Measurements from ENCODE around the gene PSMD11.

The PSMD11 gene

DNA sequence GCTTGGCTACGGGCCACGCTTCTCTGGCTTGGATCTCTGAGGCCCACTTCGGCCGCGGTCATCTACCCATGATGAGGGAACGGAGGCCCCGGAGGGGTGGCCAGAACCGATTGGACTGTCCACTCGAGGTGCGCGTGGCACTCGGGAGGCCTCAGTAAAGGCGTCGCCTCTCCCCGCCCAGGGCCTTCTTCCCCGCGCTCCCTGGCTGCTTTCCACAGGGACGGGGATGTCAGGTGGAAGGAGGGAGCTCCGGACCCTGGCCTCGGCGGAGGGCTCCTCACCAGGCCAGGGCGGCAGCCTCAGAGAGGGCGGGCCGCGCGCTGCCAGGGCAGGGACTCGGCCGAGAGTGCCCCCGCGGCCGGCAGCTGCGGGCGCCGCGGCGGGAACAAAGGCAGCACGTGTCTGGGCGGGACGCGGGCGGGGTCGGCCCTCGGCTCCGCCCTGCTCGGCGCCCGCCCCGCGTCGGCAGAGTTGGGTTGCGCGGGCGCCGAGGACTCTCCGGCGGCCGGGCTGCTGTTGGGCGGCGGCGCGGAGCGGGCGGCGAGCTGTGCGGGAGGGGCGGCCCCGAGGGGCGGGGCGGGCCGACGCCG, 41.9 kb downstream of the PSMD11 start:
- peak; percentile 74 for ATAC-seq

DNA sequence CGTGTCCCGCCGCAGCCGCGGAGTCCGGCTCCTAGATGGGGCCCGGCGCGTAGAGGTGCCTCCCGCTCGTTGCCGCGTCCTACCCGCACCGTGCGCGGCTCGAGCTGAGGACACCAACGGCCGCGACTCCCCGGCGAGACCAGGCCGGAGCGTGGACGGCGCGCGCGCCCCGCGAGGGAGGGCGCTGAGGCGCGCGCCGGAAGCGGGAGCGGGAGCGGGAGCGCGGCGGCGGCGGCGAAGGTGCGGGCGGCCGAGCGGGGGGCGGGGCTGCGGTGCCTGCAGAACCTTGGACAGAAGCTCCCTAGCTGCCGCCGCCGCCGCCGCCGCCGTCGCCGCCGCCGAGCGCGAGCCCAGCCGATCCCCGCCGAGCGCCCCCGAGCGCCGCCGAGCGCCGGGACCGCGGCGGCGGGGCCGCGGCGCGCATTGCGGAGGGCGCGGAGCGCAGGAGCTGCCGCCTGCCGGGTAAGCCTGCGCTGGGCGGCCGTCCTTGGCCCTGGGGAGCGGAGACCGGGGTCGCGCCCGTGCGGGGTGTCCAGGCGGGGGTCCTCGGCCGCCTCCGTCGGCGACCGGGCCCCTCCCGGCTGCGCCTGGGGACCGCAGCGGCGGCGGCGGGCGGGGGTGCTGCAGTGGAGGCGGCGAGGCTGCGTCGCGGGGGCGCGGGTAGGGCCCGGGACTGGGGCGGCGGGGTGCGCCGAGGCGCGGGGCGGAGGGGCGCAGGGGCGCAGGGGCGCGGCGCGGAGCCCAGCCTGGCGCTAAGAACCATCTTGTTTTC, 42.6 kb downstream of the PSMD11 start, which contains the start of gene CDK5R1:
TSS of gene CDK5R1 (plus strand) at position 293 of the 772 bp plus-strand sequence. CDS start 628 bp downstream, outside the sequence.
- TF ChIP-seq GLIS3 (CRISPR knock-in tag; IDR thresholded peaks at IDR 0.05) (no peak), ZNF565 (CRISPR knock-in tag; conservative IDR thresholded peaks at IDR 0.05; ENCODE audit: low read depth) (no peak), ESRRG (CRISPR knock-in tag; IDR thresholded peaks at IDR 0.05) (no peak)
- TF ChIP-seq, protein P1, sequence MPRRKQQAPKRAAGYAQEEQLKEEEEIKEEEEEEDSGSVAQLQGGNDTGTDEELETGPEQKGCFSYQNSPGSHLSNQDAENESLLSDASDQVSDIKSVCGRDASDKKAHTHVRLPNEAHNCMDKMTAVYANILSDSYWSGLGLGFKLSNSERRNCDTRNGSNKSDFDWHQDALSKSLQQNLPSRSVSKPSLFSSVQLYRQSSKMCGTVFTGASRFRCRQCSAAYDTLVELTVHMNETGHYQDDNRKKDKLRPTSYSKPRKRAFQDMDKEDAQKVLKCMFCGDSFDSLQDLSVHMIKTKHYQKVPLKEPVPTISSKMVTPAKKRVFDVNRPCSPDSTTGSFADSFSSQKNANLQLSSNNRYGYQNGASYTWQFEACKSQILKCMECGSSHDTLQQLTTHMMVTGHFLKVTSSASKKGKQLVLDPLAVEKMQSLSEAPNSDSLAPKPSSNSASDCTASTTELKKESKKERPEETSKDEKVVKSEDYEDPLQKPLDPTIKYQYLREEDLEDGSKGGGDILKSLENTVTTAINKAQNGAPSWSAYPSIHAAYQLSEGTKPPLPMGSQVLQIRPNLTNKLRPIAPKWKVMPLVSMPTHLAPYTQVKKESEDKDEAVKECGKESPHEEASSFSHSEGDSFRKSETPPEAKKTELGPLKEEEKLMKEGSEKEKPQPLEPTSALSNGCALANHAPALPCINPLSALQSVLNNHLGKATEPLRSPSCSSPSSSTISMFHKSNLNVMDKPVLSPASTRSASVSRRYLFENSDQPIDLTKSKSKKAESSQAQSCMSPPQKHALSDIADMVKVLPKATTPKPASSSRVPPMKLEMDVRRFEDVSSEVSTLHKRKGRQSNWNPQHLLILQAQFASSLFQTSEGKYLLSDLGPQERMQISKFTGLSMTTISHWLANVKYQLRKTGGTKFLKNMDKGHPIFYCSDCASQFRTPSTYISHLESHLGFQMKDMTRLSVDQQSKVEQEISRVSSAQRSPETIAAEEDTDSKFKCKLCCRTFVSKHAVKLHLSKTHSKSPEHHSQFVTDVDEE (CRISPR knock-in tag; IDR thresholded peaks at IDR 0.05): peak; percentile 29; the same call in 1 of the 2 replicates
- peak; percentile 21 for ATAC-seq

More for the DNA sequence above, 41.9 kb downstream of the PSMD11 start:
- no peak for TF ChIP-seq CSDC2 (CRISPR knock-in tag; IDR thresholded peaks at IDR 0.05)
- TF ChIP-seq RARB (CRISPR knock-in tag; IDR thresholded peaks at IDR 0.05): no peak
- TF ChIP-seq, protein P1 (CRISPR knock-in tag; IDR thresholded peaks at IDR 0.05): no peak; the same call in 1 of the 2 replicates
- no peak for TF ChIP-seq GLIS3 (CRISPR knock-in tag; IDR thresholded peaks at IDR 0.05)
- no peak for TF ChIP-seq PPARA (CRISPR knock-in tag; IDR thresholded peaks at IDR 0.05; ENCODE audit: borderline replicate concordance)
- TF ChIP-seq ESRRG (CRISPR knock-in tag; IDR thresholded peaks at IDR 0.05): no peak
- TF ChIP-seq TCF4 (CRISPR knock-in tag; IDR thresholded peaks at IDR 0.05; ENCODE audit: borderline replicate concordance): no peak
- no peak for TF ChIP-seq ARNTL (CRISPR knock-in tag; IDR thresholded peaks at IDR 0.05; ENCODE audit: borderline replicate concordance, low read depth)
- TF ChIP-seq ZNF565 (CRISPR knock-in tag; conservative IDR thresholded peaks at IDR 0.05; ENCODE audit: low read depth): no peak
- no peak for TF ChIP-seq ZC3H10 (CRISPR knock-in tag; IDR thresholded peaks at IDR 0.05)
- TF ChIP-seq, protein P2, sequence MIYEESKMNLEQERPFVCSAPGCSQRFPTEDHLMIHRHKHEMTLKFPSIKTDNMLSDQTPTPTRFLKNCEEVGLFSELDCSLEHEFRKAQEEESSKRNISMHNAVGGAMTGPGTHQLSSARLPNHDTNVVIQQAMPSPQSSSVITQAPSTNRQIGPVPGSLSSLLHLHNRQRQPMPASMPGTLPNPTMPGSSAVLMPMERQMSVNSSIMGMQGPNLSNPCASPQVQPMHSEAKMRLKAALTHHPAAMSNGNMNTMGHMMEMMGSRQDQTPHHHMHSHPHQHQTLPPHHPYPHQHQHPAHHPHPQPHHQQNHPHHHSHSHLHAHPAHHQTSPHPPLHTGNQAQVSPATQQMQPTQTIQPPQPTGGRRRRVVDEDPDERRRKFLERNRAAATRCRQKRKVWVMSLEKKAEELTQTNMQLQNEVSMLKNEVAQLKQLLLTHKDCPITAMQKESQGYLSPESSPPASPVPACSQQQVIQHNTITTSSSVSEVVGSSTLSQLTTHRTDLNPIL (CRISPR knock-in tag; IDR thresholded peaks at IDR 0.05; ENCODE audit: low read depth): no peak
- TF ChIP-seq TOX (CRISPR knock-in tag; IDR thresholded peaks at IDR 0.05; ENCODE audit: borderline replicate concordance): no peak
- no peak for TF ChIP-seq ZNF70 (CRISPR knock-in tag; IDR thresholded peaks at IDR 0.05)
- TF ChIP-seq BACH2 (CRISPR knock-in tag; IDR thresholded peaks at IDR 0.05; ENCODE audit: borderline replicate concordance): no peak
- TF ChIP-seq ZFP3 (CRISPR knock-in tag; IDR thresholded peaks at IDR 0.05): no peak
- no peak for TF ChIP-seq ZFP30 (CRISPR knock-in tag; IDR thresholded peaks at IDR 0.05)
- TF ChIP-seq ISL1 (CRISPR knock-in tag; IDR thresholded peaks at IDR 0.05): no peak
- TF ChIP-seq, protein P3, sequence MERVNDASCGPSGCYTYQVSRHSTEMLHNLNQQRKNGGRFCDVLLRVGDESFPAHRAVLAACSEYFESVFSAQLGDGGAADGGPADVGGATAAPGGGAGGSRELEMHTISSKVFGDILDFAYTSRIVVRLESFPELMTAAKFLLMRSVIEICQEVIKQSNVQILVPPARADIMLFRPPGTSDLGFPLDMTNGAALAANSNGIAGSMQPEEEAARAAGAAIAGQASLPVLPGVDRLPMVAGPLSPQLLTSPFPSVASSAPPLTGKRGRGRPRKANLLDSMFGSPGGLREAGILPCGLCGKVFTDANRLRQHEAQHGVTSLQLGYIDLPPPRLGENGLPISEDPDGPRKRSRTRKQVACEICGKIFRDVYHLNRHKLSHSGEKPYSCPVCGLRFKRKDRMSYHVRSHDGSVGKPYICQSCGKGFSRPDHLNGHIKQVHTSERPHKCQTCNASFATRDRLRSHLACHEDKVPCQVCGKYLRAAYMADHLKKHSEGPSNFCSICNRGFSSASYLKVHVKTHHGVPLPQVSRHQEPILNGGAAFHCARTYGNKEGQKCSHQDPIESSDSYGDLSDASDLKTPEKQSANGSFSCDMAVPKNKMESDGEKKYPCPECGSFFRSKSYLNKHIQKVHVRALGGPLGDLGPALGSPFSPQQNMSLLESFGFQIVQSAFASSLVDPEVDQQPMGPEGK (CRISPR knock-in tag; IDR thresholded peaks at IDR 0.05; ENCODE audit: borderline replicate concordance): no peak

DNA sequence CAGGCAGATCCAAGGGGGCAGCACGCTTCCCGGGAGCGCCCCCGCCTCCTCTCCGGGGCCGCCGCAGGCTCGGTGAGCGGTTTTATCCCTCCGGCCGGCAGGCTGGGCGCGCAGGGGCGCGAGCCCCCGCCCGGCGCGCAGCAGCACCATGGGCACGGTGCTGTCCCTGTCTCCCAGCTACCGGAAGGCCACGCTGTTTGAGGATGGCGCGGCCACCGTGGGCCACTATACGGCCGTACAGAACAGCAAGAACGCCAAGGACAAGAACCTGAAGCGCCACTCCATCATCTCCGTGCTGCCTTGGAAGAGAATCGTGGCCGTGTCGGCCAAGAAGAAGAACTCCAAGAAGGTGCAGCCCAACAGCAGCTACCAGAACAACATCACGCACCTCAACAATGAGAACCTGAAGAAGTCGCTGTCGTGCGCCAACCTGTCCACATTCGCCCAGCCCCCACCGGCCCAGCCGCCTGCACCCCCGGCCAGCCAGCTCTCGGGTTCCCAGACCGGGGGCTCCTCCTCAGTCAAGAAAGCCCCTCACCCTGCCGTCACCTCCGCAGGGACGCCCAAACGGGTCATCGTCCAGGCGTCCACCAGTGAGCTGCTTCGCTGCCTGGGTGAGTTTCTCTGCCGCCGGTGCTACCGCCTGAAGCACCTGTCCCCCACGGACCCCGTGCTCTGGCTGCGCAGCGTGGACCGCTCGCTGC, 43.3 kb downstream of the PSMD11 start:
- peak; percentile 6 for ATAC-seq
- TF ChIP-seq, protein P3 (CRISPR knock-in tag; IDR thresholded peaks at IDR 0.05; ENCODE audit: borderline replicate concordance): no peak
- TF ChIP-seq GLIS3 (CRISPR knock-in tag; IDR thresholded peaks at IDR 0.05) (no peak), ESRRG (CRISPR knock-in tag; IDR thresholded peaks at IDR 0.05) (no peak), ZFP3 (CRISPR knock-in tag; IDR thresholded peaks at IDR 0.05) (no peak), BACH2 (CRISPR knock-in tag; IDR thresholded peaks at IDR 0.05; ENCODE audit: borderline replicate concordance) (no peak), ZNF70 (CRISPR knock-in tag; IDR thresholded peaks at IDR 0.05) (no peak), ZC3H10 (CRISPR knock-in tag; IDR thresholded peaks at IDR 0.05) (no peak)
- TF ChIP-seq, protein P4, sequence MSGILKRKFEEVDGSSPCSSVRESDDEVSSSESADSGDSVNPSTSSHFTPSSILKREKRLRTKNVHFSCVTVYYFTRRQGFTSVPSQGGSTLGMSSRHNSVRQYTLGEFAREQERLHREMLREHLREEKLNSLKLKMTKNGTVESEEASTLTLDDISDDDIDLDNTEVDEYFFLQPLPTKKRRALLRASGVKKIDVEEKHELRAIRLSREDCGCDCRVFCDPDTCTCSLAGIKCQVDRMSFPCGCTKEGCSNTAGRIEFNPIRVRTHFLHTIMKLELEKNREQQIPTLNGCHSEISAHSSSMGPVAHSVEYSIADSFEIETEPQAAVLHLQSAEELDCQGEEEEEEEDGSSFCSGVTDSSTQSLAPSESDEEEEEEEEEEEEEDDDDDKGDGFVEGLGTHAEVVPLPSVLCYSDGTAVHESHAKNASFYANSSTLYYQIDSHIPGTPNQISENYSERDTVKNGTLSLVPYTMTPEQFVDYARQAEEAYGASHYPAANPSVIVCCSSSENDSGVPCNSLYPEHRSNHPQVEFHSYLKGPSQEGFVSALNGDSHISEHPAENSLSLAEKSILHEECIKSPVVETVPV (CRISPR knock-in tag; IDR thresholded peaks at IDR 0.05): no peak
- TF ChIP-seq, protein P2 (CRISPR knock-in tag; IDR thresholded peaks at IDR 0.05; ENCODE audit: low read depth): no peak
